Stomach (tissue), 4 donors: ENCODE data around the gene PRELID3B.

Experiments used
- EP300 ChIP-seq: sonication (generic); formaldehyde crosslinking; IDR thresholded peaks from one replicate; pipeline ENCODE4 v1.6.1; 2017; ENCODE audit warnings: antibody characterized with exemption
- POLR2A ChIP-seq, 4 donors: fragments of 450-650 bp; IDR thresholded peaks; one replicate each; pipeline ENCODE4 v1.6.1; 2016; ENCODE audit warnings: antibody characterized with exemption in 4 of 4, control low read depth in 2 of 4, mild to moderate bottlenecking in 1 of 4, moderate library complexity in 1 of 4
- POLR2AphosphoS5 ChIP-seq, 3 donors: sonication (generic); formaldehyde crosslinking; IDR thresholded peaks; one replicate each; pipeline ENCODE4 v1.6.1; 2016; ENCODE audit warnings: antibody characterized with exemption in 3 of 3
- TF ChIP-seq, protein P1 (sequence below), 7 experiments: fragments of 450-650 bp in 4 of 7; fragments of 200-600 bp in 3 of 7; sonication (generic) in 3 of 7; IDR thresholded peaks; one replicate each; pipeline ENCODE4 v1.5.1; 2016 to 2019; ENCODE audit warnings: antibody characterized with exemption in 7 of 7, control low read depth in 2 of 7, mild to moderate bottlenecking in 1 of 7

- TF ChIP-seq, protein P1, sequence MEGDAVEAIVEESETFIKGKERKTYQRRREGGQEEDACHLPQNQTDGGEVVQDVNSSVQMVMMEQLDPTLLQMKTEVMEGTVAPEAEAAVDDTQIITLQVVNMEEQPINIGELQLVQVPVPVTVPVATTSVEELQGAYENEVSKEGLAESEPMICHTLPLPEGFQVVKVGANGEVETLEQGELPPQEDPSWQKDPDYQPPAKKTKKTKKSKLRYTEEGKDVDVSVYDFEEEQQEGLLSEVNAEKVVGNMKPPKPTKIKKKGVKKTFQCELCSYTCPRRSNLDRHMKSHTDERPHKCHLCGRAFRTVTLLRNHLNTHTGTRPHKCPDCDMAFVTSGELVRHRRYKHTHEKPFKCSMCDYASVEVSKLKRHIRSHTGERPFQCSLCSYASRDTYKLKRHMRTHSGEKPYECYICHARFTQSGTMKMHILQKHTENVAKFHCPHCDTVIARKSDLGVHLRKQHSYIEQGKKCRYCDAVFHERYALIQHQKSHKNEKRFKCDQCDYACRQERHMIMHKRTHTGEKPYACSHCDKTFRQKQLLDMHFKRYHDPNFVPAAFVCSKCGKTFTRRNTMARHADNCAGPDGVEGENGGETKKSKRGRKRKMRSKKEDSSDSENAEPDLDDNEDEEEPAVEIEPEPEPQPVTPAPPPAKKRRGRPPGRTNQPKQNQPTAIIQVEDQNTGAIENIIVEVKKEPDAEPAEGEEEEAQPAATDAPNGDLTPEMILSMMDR (IDR thresholded peaks at IDR 0.05) = peak in 5 of 7 experiments; percentile 47 to 93 (median 87)
- TF ChIP-seq POLR2A (IDR thresholded peaks at IDR 0.05) = no peak
- TF ChIP-seq POLR2AphosphoS5 (IDR thresholded peaks at IDR 0.05) = peak in 1 of 3 donors; percentile 43
- no peak for TF ChIP-seq EP300
These were observed 45.3 kb upstream of the PRELID3B start for GRCh38 chr20:59087829-59088433.
